Stimulated activated CD8-positive, alpha-beta memory T cell treated with anti-CD3 and anti-CD28 coated beads, Interleukin-7, amount 100 ng/mL, for 48 hours (primary cell): ENCODE results near the gene AGL.
A peak's percentile ranks its signal among the peaks of the same experiment; 100 is the strongest.
"Not testable (repeated sequence)": the region's sequence is repeated elsewhere in the genome, so short reads cannot be mapped to it uniquely, and the experiment has no call there.

ENCODE experiments used
- DNase-seq, 2 donors: peaks; one replicate each; pipeline ENCODE4 v3.0.0-alpha.2; 2020; ENCODE audit warnings: low read depth in 1 of 2; ENCODE audit errors: extremely low read depth in 1 of 2

The AGL gene

GRCh38 chr1:99849744-99850458 lies at the start of gene AGL:
AGL (plus strand) TSS chr1:99850361; CDS start chr1:99851043, 682 bp downstream.
- DNase-seq: peak; percentile 77 to 79

DNA sequence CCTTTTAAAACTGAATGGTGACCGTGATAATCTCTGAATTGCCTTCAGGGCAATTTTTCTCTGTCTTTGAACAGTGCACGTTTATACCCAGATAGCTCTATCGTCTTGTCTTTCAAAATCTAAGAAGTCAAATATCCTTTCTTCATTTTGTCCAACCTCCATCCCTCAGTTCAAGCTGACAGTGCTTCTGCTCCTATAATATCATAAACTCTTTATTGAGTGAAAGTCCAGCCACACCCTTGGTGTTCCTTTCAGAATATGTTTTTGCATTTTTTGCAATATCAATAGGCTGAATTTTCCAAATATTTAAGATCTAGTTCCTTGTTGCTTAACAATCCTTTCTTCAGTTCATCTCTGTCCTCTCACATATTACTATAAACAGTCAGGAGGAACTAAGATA lies 48.6 kb upstream of the AGL start:
- no peak for DNase-seq

DNA sequence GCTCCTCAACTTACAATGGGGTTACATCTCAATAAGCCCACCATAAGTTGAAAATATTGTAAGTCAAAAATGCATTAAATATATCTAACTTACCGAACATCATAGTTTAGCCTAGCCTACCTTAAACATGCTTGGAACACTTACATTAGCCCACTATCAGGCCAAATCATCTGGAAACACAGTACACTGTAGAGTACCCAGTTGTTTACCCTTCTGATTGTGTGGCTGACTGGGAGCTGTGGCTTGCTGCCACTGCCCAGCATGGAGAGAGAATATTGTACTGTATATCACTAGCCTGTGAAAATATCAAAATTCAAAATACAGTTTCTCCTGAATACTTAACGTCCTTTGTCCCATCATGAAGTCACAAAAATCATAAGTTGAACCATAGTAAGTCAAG lies 43.3 kb upstream of the AGL start:
- no peak for DNase-seq

DNA sequence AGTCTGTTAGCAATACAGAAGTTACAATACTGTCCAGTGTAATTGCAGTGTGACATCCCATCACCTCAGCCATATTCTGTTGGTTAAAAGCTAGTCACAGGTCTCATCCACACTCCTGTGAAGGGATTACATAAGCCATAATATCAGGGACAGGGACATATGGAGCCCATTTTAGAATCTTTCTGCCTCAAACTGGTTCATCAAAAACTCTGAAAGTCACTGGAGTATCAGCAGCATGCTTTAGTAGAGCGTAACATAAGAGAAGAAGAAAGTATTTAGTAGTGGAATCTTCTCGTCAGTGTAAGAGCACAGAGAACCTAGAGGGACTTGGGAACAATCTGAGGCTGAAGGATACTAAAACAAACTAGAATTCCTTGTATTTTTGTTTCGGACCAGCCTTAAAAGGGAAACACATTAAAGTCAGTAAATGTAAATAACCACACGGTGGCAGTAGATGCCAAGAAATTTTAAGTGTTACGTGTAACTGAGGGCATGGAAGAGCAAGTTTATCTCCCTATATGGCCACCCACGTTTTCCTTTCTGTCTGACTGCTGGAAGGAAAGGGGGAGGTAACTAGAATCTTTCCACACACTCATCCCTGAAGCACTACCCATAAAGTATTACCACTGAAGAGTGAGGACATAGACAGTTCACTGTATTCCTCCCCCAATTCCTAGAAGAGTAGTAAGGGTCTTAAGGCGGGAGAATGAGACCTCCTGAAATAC lies 41.6 kb upstream of the AGL start:
- DNase-seq: no peak

- DNase-seq: no peak
Measured at GRCh38 chr1:99811075-99811474, 39.1 kb upstream of the AGL start.

GRCh38 chr1:99811747-99812146 lies 38.4 kb upstream of the AGL start:
- no peak for DNase-seq

GRCh38 chr1:99814373-99814900 lies 35.7 kb upstream of the AGL start:
- DNase-seq: no peak

DNA sequence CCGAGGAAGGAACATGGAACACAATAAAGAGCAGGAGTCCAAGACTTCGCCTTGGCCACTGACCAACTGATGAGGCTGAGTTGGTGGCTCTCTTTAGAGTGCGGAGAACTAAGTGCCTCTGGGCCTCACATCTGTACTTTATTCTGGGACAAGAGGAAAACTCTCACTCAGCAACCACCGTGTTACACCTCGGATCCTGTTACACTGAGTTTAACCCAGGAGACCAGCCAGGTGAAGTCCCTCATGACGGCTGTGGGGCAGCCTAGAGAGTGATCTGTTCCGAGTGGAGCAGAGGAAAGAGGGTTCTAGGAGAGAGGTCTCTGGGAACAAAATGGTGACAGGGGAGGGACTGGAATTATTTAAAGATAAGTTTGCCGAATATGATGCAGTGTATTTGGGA lies 33.5 kb upstream of the AGL start:
- DNase-seq: no peak

DNA sequence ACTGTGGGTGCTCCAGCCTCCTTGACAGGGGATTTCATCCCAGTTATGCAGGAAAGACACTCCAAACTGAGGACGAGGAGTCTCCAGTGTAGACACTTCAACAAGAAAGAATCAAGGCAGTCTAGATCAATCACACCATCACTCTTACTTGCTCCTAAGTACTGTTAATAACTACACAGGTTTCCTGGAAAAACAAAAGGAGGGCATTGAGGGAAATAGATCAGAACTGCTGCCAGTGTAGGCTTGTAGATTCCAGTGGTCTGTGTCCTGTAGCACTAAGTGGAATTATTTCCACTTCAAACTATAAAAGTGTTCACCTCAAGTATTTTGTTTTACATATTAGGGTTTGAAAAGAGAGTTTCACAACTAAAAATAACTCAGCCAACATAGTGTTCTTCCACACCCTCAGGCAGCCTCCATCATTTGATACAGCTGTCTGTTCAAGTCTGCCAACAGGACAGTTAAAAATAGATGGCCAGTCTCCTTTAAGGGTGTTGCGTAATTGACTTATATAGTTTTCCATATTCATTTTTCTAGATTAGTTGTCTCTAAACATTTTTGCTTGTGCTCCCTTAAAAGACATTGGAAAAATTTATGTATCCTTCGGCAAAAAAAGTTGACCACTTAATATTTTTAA lies 32.0 kb upstream of the AGL start:
- DNase-seq: no peak

DNA sequence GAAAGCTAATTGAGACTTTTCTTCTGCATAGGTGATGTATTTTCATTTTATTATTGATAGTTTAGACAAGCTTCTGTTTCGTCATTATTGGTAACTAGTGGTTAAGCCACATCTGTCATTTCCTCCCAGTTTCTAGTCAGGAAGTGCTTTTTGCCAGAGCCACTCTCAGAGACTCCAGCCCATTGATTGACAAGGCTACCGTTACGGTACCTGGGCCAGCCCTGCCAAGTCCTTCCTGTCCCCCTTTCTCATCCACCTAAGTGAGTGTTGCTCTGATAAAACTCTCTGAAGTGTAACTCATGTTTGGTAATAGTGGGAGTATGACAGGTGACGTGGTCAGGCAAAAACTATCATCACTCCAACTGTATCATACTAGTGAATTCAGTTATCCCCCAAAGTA lies 29.6 kb upstream of the AGL start:
- DNase-seq: peak in 1 of 2 donors; percentile 22

DNA sequence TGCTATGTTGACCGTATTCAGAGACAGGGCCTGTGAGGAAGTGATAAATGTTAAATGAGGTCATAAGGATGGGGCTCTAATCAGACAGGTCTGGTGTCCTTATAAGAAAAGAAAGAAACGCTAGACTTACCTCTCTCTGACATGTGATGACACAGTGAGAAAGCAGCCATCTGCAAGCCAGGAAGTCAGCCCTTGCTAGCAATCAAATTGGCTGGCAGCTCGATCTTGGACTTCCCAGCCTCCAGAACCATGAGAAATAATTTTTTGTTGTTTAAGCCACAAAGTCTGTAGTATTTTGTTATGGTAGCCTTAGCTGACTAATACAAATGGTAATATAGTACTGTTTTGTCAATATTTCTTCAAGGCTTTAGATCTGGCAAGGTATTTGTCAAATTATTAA lies 25.1 kb upstream of the AGL start:
- no peak for DNase-seq

- no peak for DNase-seq
Measured at GRCh38 chr1:99825702-99826101, 24.5 kb upstream of the AGL start.

DNA sequence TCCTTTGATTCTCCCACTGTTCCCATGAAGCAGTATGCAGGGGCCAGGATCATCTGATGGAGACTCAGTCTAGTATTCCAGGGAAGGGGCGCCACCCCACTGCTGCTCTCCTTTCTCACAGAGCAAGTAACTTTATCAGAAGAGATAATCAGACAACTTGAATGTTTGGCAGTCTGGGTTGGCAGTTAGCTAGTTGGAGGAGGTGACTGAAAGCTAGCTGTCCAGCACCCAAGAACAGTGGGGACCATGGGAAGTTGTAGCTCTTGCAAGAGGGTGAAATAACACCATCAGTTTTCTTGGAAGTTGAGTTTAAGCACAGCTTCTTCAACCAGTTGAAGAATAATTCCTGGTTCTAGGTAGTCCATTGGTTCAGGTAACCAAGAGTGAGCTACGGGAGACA lies 22.2 kb upstream of the AGL start:
- DNase-seq: no peak

GRCh38 chr1:99829269-99829668 lies 20.9 kb upstream of the AGL start:
- DNase-seq: no peak

DNA sequence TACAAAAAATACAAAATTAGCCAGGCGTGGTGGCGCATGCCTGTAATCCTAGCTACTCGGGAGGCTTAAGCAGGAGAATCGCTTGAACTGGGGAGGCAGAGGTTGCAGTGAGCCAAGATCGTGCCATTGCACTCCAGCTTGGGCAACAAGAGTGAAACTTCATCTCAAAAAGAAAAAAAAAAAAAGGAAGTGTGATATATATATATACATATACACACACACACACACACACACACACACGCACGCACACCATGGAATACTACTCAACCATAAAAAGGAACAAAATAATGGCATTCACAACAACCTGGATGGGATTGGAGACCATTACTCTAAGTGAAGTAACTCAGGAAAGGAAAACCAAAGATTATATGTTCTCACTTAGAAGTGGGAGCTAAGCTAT lies 16.2 kb upstream of the AGL start:
- not testable (repeated sequence) for DNase-seq

DNA sequence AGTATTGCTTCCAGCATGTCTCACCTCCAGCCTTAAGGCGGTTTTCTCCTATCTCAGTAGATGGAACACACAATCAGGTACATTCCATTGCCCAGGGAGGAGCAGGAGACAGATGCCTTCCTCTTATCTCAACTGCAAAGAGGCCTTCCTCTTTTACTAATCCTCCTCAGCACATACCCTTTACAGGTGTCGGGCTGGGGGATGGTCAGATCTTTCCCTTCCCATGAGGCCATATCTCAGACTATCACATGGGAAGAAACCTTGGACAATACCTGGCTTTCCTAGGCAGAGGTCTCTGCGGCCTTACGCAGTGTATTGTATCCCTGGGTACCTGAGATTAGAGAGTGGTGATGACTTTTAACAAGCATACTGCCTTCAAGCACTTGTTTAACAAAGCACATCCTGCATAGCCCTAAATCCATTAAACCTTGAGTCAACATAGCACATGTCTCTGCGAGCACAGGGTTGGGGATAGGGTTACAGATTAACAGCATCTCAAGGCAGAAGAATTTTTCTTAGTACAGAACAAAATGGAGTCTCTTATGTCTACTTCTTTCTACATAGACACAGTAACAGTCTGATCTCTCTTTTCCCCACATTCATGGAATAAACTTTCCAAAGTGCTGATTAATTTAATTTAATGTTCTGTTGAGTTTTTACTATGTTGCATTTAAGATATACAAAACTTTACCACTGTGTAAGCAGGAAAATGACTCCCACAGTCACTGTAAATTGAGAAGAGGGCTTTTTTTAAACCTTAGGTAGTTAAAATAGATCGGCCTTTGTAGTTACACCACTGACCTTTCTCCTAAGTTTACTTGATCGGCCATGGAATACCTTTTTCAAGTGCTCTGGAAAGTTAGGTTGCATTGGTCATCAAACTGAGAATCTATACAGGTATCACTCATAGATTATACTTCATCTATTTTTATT lies 13.7 kb upstream of the AGL start:
- not testable (repeated sequence) for DNase-seq

- not testable (repeated sequence) for DNase-seq
Measured at GRCh38 chr1:99840353-99840752, 9.8 kb upstream of the AGL start.

GRCh38 chr1:99843760-99844159 lies 6.4 kb upstream of the AGL start:
- DNase-seq: no peak

GRCh38 chr1:99845201-99845600 lies 5.0 kb upstream of the AGL start:
- not testable (repeated sequence) for DNase-seq

DNA sequence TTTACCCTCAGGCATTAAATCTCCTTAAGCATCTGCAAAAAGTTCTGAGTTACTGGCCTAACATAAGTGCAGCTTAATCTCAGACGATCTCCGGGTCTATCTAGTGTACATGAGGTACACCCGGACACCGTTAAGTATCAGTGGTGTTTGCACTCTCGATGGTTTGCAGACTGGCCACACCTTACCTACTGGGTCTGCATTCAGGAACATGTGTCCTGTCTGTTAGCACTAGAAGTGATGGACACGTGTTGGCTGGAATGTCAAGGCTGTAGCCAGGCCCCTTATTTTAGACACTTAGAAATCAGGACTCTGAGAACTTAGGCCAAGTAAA lies 783 bp upstream of the AGL start:
- DNase-seq: no peak
